ENCODE data around the gene DLAT.
"Not testable (repeated sequence)": the region's sequence is repeated elsewhere in the genome, so short reads cannot be mapped to it uniquely, and the experiment has no call there.

Gene DLAT

DNA sequence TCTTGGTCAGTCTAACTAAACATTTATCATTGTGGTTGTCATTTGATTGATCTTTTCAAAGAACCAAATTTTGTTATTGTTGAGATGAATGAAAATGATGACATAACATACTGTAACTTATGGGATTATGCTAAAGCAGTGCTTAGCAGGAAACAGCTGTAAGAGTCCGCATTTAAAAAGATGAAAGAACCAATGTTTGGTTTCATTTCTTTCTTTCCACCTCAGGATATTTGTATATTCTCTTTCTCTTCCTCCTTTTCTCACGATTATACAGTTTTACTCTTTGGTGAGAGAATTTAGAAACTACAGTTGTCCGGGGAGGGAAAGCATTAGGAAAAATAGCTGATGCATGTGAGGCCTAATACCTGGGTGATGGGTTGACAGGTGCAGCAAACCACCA lies 25.5 kb downstream of the DLAT start:
- DNase-seq (ENCODE audit: low spot score), result no peak

DNA sequence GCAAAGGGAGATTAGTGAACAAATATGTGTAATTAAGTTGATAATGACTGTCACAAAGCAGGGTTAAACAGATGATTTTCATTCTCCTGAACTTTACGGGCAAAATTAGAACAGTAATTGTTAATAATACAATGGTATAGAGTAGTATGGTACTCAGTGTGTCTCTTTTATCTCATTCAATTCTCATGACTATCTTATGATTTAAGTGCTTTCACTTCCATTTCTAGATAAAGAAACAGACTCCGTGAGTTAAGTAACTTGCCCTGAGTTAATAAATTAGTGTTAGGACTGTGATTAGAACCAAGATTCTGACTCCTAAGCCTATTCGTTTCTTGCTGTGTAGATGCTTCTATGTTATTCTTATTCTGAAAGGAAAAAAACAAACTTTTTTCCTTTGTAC lies 26.6 kb downstream of the DLAT start:
- no peak for DNase-seq (ENCODE audit: low spot score)

DNA sequence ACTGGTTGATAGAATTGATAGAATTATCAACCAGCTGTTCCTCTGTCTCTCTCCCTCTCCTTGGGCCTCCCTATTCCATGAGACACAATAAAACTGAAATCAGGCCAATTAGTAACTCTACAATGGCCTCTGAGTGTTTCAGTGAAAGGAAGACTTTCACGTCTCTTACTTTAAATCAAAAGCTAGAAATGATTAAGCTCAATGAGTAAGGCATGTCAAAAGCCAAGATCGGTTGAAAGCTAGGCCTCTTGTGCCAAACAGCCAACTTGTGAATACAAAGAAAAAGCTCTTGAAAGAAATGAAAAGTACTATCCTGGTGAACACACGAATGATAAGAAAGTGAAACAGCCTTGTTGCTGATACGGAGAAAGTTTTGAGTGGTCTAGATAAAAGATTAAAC lies 32.0 kb downstream of the DLAT start:
- peak; percentile 45 for DNase-seq (ENCODE audit: low spot score)

- DNase-seq (ENCODE audit: low spot score), result peak; percentile 38
Observed at GRCh38 chr11:112058103-112058502, 32.9 kb downstream of the DLAT start.

DNA sequence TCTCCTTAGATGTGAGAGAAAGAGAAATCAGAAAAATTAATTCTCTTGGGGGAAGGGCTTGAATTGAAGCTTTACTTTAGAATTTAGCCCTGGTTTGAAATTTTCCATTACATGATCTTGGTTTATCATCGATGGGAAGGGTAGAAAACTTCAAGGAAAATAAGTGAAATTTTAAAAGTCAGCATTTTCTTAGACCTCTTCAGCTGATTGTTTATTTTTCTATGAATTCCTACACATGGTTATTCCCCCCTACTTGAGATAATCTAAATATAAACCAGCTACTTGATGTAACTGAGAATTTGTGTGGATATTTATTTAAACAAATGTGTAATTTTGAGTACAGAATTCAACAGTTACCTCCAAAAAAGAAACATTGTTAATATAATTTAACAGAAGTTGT lies 37.7 kb downstream of the DLAT start:
- DNase-seq (ENCODE audit: low spot score), result no peak

GRCh38 chr11:112073941-112074811 lies 49.0 kb downstream of the DLAT start, which contains the start of the genes NKAPD1 and PIH1D2:
Gene NKAPD1, plus strand, starts transcription at chr11:112074299. Its CDS starts 1,276 bp downstream, at chr11:112075575.
Gene PIH1D2, minus strand, starts transcription at chr11:112074017. Its CDS starts 843 bp downstream, at chr11:112073174.
- DNase-seq (ENCODE audit: low spot score), result peak; percentile 90

GRCh38 chr11:112082729-112083128 lies 57.5 kb downstream of the DLAT start:
- peak; percentile 61 for DNase-seq (ENCODE audit: low spot score)

DNA sequence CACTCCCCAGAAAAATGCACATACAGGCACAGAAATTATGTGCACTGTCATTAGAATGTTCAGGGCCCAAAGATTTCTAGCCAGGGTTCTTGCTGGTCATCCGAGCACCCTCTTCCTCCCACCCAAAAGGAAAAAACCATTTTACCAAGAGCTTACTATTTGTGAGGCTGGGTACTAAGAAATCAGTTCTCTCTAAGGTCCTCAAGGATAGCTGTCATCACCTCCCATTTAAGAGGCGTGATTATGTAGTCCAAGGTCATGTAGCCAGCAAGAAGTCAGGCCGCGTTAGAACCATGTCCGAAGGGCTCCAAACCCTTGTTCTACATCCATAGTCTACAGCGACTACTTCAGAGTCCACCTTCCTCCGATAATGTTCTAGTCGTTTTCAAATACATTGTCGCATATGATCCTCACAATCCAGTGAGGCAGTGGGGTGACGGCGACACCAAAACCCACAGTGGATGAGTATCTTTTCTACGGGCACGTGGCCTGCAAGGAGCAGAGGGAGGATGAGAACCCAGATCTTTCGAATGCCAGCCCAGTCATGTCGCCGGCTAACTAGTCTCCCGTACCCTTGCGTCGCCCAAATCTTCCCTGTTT lies 60.7 kb downstream of the DLAT start:
- peak; percentile 51 for DNase-seq (ENCODE audit: low spot score)

DNA sequence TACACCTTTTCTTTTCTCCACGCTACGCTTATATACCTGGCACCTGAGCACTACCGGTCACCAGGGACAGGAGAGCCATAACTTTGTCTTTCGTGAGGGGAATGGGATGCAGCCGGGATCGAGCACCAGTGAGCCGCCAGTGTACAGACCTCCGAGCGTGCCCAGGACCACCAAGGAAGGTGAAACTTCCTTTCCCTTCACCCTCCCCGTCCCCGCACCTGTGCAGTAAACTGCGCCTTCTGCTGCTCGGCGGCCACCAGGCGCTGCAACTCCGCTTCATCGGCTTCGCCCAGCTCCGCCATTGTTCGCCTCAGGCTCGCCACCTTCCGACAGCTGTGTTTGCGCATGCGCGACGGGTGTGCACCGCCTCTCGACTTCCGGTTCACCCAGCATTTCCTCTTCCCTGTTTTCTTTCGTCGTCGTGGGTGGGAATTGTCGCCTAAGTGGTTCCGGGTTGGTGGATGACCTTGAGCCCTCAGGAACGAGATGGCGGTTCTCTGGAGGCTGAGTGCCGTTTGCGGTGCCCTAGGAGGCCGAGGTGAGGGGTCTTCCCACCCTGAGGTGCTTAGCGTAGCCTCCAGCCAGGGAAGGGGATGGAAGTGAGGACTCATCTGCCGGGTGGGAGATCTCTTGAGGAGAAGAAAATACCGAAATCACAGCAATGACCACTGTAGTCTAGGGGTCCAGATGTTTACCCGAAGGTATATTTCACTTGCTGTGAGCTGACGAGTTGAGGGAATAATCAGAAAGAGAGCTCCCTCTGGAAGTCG lies 61.4 kb downstream of the DLAT start, which contains the start of the genes SDHD and TIMM8B:
SDHD (plus strand) TSS at position 452 of the 770 bp plus-strand sequence; CDS start at position 487, 35 bp downstream.
TIMM8B (minus strand) TSS at position 335 of the 770 bp plus-strand sequence; CDS start at position 302, 33 bp downstream.
- peak; percentile 97 for DNase-seq (ENCODE audit: low spot score)

- DNase-seq (ENCODE audit: low spot score), result no peak
Observed at GRCh38 chr11:112087212-112087611, 62.0 kb downstream of the DLAT start.

DNA sequence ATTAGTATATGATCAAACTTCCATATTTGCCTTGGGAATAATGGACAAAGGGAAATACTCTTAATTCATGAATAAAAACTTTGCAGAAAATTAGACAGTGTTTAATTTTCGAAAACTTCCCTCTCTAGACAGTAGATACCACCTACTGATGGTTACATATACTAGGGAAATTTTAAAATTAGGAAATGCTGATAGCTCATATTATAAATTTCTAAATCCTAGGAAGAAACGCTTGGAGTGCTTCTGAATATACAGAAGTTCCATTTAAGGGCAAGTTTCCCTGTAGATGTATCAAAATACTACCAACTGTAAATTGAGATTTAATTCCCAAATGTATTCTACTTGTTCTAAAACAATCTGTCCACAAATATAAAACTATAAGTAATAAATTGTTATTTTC lies 70.1 kb downstream of the DLAT start:
- not testable (repeated sequence) for DNase-seq (ENCODE audit: low spot score)

- no peak for DNase-seq (ENCODE audit: low spot score)
Observed at GRCh38 chr11:112096194-112096593, 71.0 kb downstream of the DLAT start.

- DNase-seq (ENCODE audit: low spot score), result no peak
Observed at GRCh38 chr11:112097734-112098528, 72.7 kb downstream of the DLAT start.

GRCh38 chr11:112100462-112100861 lies 75.3 kb downstream of the DLAT start:
- no peak for DNase-seq (ENCODE audit: low spot score)

DNA sequence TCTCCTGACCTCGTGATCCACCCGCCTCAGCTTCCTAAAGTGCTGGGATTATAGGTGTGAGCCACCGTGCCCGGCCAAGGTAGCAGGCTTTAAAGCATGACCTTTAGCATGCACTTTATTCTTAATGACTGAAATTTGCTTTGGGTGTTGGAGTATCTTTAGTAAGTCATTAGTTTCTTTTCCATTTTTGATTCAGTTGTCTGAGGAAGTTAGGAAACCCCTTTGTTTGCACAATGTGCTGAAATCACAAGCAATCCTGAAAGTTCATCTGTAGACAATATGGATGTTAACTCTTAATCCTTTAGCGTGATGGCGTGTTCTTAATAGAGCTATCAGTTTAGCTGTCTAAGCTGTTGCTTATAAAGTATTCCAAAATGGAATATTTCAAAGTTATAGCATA lies 78.2 kb downstream of the DLAT start:
- DNase-seq (ENCODE audit: low spot score), result no peak

- DNase-seq (ENCODE audit: low spot score), result peak; percentile 76
Observed at GRCh38 chr11:112106070-112106469, 80.9 kb downstream of the DLAT start.

All from kidney tubule cell (primary cell).